Choroid plexus epithelial cell (primary cell): Measurements from ENCODE around the gene ANKRD66.

Experiments used
- DNase-seq: peaks from one replicate; pipeline ENCODE4 v3.0.0-alpha.2; 2010; ENCODE audit warnings: low read depth
- H3K4me3 ChIP-seq: 2 replicates; pipeline ENCODE4 v1.5.1; 2011; ENCODE audit warnings: low read depth, mild to moderate bottlenecking, control low read depth, low read length, moderate library complexity
- TF ChIP-seq, protein P1 (sequence below): conservative IDR thresholded peaks from 2 replicates; pipeline ENCODE4 v1.5.1; 2011; ENCODE audit warnings: low read depth, mild to moderate bottlenecking, control low read depth, inconsistent platforms, low read length, moderate library complexity

Gene ANKRD66

DNA sequence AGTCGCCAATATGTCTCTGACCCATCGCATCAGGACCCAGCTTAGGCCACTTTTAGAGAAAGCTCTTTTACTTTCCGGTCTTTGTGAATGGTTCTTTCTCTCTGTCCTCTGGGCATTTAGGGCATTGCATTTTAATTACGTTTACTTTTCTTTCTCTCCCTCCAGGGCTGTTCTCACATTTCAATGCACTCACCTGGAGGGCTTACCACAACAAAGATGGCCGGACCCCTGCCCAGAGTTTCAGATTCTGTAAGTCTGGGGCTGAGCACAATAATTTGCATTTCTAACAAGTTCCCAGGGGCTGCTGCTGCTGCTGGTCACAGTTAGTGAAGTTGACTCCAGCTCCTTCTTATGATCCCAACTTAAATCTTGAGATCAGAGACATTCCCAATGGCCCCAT lies 3.0 kb downstream of the ANKRD66 start:
- no peak for DNase-seq
- TF ChIP-seq, protein P1, sequence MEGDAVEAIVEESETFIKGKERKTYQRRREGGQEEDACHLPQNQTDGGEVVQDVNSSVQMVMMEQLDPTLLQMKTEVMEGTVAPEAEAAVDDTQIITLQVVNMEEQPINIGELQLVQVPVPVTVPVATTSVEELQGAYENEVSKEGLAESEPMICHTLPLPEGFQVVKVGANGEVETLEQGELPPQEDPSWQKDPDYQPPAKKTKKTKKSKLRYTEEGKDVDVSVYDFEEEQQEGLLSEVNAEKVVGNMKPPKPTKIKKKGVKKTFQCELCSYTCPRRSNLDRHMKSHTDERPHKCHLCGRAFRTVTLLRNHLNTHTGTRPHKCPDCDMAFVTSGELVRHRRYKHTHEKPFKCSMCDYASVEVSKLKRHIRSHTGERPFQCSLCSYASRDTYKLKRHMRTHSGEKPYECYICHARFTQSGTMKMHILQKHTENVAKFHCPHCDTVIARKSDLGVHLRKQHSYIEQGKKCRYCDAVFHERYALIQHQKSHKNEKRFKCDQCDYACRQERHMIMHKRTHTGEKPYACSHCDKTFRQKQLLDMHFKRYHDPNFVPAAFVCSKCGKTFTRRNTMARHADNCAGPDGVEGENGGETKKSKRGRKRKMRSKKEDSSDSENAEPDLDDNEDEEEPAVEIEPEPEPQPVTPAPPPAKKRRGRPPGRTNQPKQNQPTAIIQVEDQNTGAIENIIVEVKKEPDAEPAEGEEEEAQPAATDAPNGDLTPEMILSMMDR, result no peak
- H3K4me3 ChIP-seq, result no peak overlapping the region

DNA sequence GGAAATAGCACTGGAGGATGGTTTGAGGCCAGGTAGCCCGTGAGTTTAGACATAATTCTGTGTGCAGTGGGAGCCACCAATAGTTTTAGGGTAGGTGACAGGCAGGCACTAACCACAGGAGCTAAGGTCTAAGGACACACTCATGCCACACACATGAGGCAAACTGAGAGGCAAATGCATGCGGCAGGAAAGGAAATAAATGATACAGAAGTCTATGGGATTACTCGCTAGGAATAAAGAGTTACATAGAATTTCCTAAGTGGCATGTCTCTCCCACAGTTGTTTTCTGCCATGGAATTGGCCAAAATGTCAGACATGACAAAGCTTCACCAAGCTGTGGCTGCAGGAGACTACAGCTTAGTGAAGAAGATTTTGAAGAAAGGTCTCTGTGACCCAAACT lies 4.9 kb downstream of the ANKRD66 start:
- no peak for DNase-seq
- H3K4me3 ChIP-seq, result no peak overlapping the region
- TF ChIP-seq, protein P1, result no peak

DNA sequence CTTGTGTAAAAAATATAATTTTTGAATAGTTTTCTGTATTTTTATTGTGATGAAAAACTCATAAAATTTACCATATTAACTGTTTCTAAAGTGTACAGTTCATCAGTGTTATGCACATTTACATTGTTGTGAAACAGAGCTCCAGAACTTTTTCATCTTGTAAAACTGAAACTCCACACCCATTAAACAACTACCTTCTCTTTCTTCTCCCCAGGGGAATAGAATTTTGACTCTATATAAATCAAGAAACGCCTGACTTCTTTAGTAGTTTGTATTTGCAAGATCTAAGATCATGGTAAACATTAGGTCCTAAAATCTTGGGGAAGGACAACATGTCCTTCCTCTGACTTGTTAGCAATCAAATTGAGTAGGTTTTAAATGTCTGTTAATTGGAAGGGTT lies 9.1 kb downstream of the ANKRD66 start:
- DNase-seq, result no peak
- no peak overlapping the region for H3K4me3 ChIP-seq
- TF ChIP-seq, protein P1, result no peak

DNA sequence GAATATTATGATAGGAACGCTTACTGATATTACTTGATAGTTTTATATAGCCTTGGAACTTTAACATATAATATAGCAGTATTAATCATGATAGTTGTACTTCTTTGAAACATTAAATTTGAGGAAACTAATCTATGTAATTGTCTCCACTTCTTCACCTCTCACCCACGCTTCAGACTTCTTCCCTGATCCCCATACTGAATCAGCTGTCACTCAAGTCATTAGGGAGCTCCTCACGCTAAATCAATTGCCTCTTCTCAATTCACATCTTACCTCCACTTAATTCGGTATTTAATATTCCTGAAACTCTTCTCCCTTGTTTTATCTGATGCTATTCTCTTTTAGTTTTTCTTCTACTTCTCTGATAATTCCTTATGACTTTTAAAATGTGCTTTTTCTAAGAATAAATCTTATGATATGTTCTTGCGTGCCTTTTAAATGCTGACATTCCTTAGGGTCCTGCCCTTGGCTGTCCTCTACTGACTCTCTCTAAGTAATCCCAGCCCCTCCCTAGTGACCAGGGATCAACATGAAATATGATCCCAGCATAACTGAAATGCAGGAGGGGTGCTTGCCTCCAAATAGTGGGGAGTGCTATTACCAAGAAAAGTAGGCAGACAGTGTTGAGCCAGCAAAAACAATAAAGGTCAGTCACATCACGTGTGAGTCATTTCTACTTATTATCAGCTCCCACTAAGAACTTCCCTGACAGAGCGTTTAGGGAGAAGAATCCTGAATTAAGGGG lies 9.9 kb downstream of the ANKRD66 start:
- DNase-seq, result no peak
- no peak overlapping the region for H3K4me3 ChIP-seq
- TF ChIP-seq, protein P1, result no peak

DNA sequence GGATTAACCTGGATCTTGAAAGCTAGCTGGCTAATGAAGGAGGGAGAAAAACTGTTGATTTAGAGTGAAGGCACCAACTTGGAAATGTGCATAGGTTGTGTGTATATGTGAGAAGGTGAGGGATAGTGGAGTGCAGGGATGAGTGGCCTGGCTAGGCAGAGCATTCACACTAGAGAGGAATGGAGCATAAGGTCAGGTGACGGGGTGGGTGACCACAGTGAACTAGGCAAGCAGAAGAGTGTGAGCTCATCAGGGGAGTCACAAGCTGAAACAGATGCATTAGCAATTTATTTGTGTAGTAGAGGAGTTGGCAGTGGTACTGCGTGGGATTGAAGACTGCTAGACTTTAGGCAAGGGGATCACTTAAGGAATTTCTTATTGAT lies 10.5 kb downstream of the ANKRD66 start:
- TF ChIP-seq, protein P1, result no peak
- DNase-seq, result no peak
- no peak overlapping the region for H3K4me3 ChIP-seq

DNA sequence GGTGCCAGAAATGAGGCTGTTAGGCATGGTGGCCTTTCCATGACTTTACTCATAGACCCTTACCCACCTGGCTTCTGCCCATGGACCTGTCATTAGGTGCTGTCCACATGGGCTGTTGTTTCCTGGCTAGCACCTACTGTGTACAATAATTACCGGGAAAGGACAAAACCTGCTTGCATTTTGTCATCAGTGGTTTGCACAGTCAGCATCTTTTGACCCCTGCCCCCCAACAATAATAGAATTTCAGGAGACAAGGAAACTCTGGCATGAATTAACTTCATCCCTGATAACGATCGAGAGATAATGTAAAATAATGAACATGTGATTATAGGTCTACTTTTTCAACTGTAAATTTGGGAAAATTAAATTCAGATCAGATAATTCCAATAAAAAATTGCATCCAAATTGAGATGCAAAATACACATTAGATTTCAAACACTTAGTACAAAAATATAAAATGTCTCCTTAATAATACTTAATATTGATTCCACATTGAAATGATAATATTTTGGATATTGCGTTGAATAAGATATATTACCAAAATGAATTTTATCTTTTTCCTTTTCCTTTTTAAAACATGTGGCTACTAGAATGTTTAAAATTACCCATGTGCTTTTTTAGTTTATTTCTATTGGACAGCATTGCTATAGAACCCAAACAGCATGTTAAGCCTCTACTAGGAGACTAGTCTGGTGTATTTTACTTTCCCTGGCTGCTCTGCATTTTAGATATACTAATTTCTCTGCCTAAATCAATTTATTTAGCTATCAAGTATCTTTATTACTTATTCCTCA lies 12.4 kb downstream of the ANKRD66 start:
- DNase-seq, result no peak
- no peak overlapping the region for H3K4me3 ChIP-seq
- TF ChIP-seq, protein P1, result no peak

DNA sequence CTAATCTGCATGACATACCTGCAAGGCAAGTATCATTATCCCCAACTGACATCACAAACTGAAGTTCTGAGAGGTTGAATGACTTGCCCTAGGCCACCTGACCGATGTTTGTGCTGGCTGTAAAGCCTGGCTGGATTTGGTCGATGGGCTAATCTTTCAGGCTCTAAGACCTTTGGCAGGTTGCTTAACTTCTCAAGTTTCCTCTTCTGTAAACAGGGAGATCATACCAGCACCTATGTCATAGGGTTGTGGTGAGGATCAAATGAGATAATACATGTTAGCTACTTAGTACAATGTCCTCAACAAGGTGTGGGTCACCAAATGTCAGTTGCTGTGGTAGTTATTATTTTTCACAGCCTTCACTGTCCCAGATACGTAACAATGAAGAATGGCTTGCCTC lies 14.2 kb downstream of the ANKRD66 start:
- no peak for DNase-seq
- TF ChIP-seq, protein P1, result no peak
- H3K4me3 ChIP-seq, result no peak overlapping the region
